ENCODE measurements around the gene TARDBP.
A peak's percentile ranks its signal among the peaks of the same experiment; 100 is the strongest.
"Not testable (repeated sequence)": the region's sequence is repeated elsewhere in the genome, so short reads cannot be mapped to it uniquely, and the experiment has no call there.

TARDBP gene

DNA sequence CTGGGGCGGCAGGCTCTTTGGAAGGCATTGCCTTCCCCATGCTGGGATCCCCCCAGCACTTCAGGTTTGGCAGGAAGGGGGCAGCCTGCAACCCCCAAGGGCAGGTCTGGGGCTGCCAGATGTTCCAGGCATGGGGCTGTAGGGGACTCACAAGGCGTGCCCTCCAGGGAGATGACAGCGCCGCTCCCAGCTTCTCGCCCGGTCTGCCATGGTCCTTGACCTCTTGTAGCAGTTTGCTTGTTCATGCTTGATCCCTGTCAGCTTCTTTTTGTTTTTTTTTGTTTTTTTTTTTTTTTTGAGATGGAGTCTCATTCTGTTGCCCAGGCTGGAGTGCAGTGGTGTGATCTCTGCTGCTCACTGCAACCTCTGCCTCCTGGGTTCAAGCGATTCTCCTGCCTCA lies 21.6 kb upstream of the TARDBP start:
- no peak for TF ChIP-seq POLR2AphosphoS5 (IDR thresholded peaks at IDR 0.05; ENCODE audit: low read depth, low read length)
- FAIRE-seq: no peak
- no peak for DNase-seq (ENCODE audit: insufficient read length, low spot score)

DNA sequence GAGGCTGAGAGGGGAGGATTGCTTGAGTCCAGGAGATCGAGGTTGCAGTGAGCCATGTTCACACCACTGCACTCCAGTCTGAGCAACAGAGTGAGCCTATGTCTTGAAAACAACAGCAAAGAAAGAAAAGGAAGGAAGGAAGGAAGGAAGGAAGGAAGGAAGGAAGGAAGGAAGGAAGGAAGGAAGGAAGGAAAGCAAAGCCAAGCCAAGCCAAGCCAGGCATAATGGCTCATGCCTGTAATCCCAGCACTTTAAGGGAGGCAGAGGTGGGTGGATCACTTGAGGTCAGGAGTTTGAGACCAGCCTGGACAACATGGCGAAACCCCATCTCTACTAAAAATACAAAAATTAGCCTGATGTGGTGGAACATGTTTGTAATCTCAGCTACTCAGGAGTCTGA lies 20.4 kb upstream of the TARDBP start:
- DNase-seq (ENCODE audit: insufficient read length, low spot score); FAIRE-seq: not testable (repeated sequence)

DNA sequence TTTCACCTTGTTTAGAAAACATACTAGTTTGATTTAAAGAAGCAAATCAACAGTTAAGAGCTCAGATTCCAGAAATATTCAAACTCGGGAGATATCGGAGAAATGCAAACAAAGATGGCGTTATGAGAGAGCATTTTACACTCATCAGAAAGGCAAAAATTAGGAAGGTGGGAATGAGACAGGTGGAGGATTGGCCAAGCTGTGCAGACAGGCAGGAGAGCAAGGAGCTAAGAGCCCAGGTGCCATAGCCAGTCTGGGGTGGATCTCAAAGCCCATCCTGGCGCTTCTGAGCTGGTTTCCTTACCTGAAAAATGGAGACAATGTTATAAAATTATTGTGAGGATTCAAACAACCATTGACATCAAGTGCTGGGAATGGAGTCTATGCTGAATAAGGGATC lies 19.6 kb upstream of the TARDBP start:
- no peak for TF ChIP-seq TAF1 (IDR thresholded peaks at IDR 0.05; ENCODE audit: low read depth, low read length)
- no peak for TF ChIP-seq POU2F2 (IDR thresholded peaks at IDR 0.05; ENCODE audit: low read depth, low read length)
- no peak for TF ChIP-seq PAX5 (IDR thresholded peaks at IDR 0.05; ENCODE audit: insufficient read depth, low read length, severe bottlenecking)
- no peak for TF ChIP-seq SPI1 (IDR thresholded peaks at IDR 0.05; ENCODE audit: low read depth, low read length)
- DNase-seq (ENCODE audit: insufficient read length, low spot score) (no peak), FAIRE-seq (no peak)

DNA sequence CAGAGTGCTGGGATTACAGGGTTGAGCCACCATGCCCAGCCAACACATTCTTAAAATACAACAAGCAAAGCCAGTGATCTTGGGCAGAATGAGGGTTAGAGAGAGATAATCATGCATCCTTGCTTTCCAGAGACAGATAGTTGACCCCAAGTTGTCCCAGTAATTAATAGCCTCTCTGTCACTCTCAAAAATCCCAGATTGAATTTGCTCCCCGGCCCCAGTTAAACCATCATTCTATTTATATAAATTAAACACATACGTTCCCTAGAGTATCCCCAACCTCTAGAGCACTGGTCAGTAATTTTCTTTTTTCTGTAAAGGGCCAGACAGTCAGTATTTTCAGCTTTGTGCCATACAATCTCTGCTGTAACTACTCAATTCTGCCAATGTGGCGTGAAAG lies 16.4 kb upstream of the TARDBP start:
- FAIRE-seq (no peak), DNase-seq (ENCODE audit: insufficient read length, low spot score) (no peak)
- no peak for TF ChIP-seq PAX5 (IDR thresholded peaks at IDR 0.05; ENCODE audit: insufficient read depth, low read length, severe bottlenecking)
- TF ChIP-seq TAF1 (IDR thresholded peaks at IDR 0.05; ENCODE audit: low read depth, low read length): no peak
- no peak for TF ChIP-seq POLR2A (IDR thresholded peaks at IDR 0.05; ENCODE audit: low read depth, low read length)
- TF ChIP-seq POLR2AphosphoS5 (IDR thresholded peaks at IDR 0.05; ENCODE audit: low read depth, low read length): no peak
- no peak for TF ChIP-seq SPI1 (IDR thresholded peaks at IDR 0.05; ENCODE audit: low read depth, low read length)
- TF ChIP-seq POU2F2 (IDR thresholded peaks at IDR 0.05; ENCODE audit: low read depth, low read length): no peak

DNA sequence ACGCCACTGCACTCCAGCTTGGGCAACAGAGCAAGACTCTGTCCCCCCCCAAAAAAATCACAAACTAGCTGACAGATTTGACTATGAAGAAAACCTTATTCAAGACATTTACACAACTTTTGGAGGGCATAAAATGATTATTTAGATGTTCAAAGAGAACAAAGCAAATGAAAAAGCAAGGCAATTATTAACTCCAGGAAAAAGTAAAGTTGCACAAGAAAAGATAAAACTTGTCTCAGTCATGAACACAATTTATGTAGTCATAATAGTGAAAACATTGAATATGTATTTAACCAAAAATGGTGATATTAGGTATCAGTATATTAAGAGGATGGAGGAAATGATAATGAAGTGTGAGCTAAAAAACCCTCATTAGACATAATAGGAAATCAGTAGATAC lies 11.9 kb upstream of the TARDBP start:
- TF ChIP-seq TAF1 (IDR thresholded peaks at IDR 0.05; ENCODE audit: low read depth, low read length): no peak
- TF ChIP-seq PAX5 (IDR thresholded peaks at IDR 0.05; ENCODE audit: insufficient read depth, low read length, severe bottlenecking): no peak
- no peak for TF ChIP-seq SPI1 (IDR thresholded peaks at IDR 0.05; ENCODE audit: low read depth, low read length)
- no peak for TF ChIP-seq POU2F2 (IDR thresholded peaks at IDR 0.05; ENCODE audit: low read depth, low read length)
- TF ChIP-seq POLR2AphosphoS5 (IDR thresholded peaks at IDR 0.05; ENCODE audit: low read depth, low read length): no peak
- TF ChIP-seq POLR2A (IDR thresholded peaks at IDR 0.05; ENCODE audit: low read depth, low read length): no peak
- FAIRE-seq (no peak), DNase-seq (ENCODE audit: insufficient read length, low spot score) (no peak)

DNA sequence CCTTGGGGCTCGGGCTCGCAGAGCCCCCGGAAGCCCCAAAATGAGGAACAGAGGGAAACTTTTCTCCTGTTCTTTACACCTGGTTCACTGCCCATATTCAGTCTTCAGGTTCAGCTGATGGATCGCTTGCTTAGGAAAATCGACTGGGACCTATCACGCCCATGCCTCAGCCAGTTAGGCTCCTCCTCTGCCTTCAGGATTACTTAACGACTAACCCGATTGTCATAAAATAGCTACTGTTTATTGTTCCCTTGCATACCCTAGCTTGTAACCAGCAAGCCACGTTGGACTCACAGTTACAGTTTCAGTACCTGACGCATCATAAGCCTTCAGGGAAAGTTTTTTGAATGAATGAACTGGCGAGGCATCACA lies 692 bp downstream of the TARDBP start:
- no peak for TF ChIP-seq POU2F2 (IDR thresholded peaks at IDR 0.05; ENCODE audit: low read depth, low read length)
- no peak for TF ChIP-seq SPI1 (IDR thresholded peaks at IDR 0.05; ENCODE audit: low read depth, low read length)
- TF ChIP-seq POLR2AphosphoS5 (IDR thresholded peaks at IDR 0.05; ENCODE audit: low read depth, low read length): no peak
- no peak for TF ChIP-seq TAF1 (IDR thresholded peaks at IDR 0.05; ENCODE audit: low read depth, low read length)
- no peak for FAIRE-seq
- no peak for DNase-seq (ENCODE audit: insufficient read length, low spot score)

DNA sequence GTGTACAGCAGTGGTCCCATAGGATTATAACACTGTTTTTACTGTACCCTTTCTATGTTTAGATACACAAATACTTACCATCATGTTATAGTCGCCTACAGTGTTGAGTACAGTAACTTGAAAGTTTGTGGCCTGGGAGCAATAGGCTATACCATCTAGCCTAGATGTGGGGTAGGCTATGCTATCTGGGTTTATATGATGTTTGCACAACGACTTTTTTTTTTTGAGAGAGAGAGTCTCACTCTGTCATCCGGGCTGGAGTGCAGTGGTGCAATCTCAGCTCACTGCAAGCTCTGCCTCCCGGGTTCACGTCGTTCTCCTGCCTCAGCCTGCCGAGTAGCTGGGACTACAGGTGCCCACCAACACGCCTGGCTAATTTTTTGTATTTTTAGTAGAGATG lies 6.9 kb downstream of the TARDBP start:
- DNase-seq (ENCODE audit: insufficient read length, low spot score); FAIRE-seq: not testable (repeated sequence)

DNA sequence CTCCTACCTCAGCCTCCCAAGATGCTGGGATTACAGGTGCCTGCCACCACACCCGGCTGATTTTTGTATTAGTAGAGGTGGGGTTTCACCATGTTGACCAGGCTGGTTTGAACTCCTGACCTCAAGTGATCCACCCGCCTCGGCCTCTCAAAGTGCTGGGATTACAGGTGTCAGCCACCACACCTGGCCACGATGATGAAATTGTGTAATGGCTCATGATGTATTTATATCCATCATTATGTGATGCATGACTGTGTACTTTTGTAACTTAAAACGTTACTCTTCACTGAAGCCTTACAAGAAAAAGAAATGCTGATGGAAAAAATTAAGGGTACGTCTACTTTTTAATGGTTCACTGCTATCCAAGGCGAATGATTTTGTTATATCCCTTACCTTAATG lies 7.5 kb downstream of the TARDBP start:
- no peak for DNase-seq (ENCODE audit: insufficient read length, low spot score)
- TF ChIP-seq SPI1 (IDR thresholded peaks at IDR 0.05; ENCODE audit: low read depth, low read length): no peak
- TF ChIP-seq TAF1 (IDR thresholded peaks at IDR 0.05; ENCODE audit: low read depth, low read length): no peak
- TF ChIP-seq POU2F2 (IDR thresholded peaks at IDR 0.05; ENCODE audit: low read depth, low read length): no peak
- TF ChIP-seq POLR2A (IDR thresholded peaks at IDR 0.05; ENCODE audit: low read depth, low read length): no peak
- TF ChIP-seq POLR2AphosphoS5 (IDR thresholded peaks at IDR 0.05; ENCODE audit: low read depth, low read length): no peak
- TF ChIP-seq PAX5 (IDR thresholded peaks at IDR 0.05; ENCODE audit: insufficient read depth, low read length, severe bottlenecking): no peak
- FAIRE-seq: no peak

DNA sequence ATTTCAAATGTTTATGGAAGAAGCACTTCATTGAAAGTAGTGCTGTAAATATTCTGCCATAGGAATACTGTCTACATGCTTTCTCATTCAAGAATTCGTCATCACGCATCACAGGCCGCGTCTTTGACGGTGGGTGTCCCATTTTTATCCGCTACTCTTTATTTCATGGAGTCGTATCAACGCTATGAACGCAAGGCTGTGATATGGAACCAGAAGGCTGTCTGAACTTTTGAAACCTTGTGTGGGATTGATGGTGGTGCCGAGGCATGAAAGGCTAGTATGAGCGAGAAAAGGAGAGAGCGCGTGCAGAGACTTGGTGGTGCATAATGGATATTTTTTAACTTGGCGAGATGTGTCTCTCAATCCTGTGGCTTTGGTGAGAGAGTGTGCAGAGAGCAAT lies 10.7 kb downstream of the TARDBP start:
- DNase-seq (ENCODE audit: insufficient read length, low spot score) (no peak), FAIRE-seq (no peak)
- no peak for TF ChIP-seq PAX5 (IDR thresholded peaks at IDR 0.05; ENCODE audit: insufficient read depth, low read length, severe bottlenecking)
- TF ChIP-seq SPI1 (IDR thresholded peaks at IDR 0.05; ENCODE audit: low read depth, low read length): no peak
- no peak for TF ChIP-seq POLR2A (IDR thresholded peaks at IDR 0.05; ENCODE audit: low read depth, low read length)
- no peak for TF ChIP-seq POU2F2 (IDR thresholded peaks at IDR 0.05; ENCODE audit: low read depth, low read length)
- no peak for TF ChIP-seq TAF1 (IDR thresholded peaks at IDR 0.05; ENCODE audit: low read depth, low read length)
- TF ChIP-seq POLR2AphosphoS5 (IDR thresholded peaks at IDR 0.05; ENCODE audit: low read depth, low read length): no peak

DNA sequence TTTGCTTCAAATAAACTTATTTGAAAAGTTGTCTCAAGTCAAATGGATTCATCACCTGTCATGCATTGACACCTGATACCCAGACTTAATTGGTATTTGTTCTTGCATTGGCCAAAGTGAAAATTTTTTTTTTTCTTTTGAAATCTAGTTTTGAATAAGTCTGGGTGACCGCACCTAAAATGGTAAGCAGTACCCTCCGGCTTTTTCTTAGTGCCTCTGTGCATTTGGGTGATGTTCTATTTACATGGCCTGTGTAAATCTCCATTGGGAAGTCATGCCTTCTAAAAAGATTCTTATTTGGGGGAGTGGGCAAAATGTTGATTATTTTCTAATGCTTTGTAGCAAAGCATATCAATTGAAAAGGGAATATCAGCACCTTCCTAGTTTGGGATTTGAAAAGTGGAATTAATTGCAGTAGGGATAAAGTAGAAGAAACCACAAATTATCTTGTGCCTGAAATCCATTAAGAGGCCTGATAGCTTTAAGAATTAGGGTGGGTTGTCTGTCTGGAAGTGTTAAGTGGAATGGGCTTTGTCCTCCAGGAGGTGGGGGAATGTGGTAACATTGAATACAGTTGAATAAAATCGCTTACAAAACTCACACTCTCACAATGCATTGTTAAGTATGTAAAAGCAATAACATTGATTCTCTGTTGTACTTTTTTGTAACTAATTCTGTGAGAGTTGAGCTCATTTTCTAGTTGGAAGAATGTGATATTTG lies 11.9 kb downstream of the TARDBP start:
- TF ChIP-seq POLR2A (IDR thresholded peaks at IDR 0.05; ENCODE audit: low read depth, low read length) (0 out of 2 replicates have a peak, but pooled peaks have one; percentile 29), PAX5 (IDR thresholded peaks at IDR 0.05; ENCODE audit: insufficient read depth, low read length, severe bottlenecking) (no peak), SPI1 (IDR thresholded peaks at IDR 0.05; ENCODE audit: low read depth, low read length) (no peak), POU2F2 (IDR thresholded peaks at IDR 0.05; ENCODE audit: low read depth, low read length) (no peak), TAF1 (IDR thresholded peaks at IDR 0.05; ENCODE audit: low read depth, low read length) (no peak), POLR2AphosphoS5 (IDR thresholded peaks at IDR 0.05; ENCODE audit: low read depth, low read length) (no peak)
- FAIRE-seq (no peak), DNase-seq (ENCODE audit: insufficient read length, low spot score) (no peak)

DNA sequence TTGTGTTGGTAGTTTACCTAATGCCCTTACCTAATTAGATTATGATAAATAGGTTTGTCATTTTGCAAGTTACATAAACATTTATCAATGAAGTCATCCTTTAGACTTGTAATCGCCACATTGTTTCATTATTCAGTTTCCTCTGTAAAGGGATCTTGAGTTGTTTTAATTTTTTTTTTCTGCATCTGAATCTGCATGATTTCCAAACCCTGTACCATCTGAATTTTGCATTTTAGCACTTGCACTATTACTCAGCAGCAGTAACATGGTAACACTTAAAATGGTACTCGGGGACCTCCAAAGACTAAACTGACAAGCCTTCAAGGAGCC lies 12.4 kb downstream of the TARDBP start:
- TF ChIP-seq POU2F2 (IDR thresholded peaks at IDR 0.05; ENCODE audit: low read depth, low read length) (no peak), POLR2A (IDR thresholded peaks at IDR 0.05; ENCODE audit: low read depth, low read length) (no peak), TAF1 (IDR thresholded peaks at IDR 0.05; ENCODE audit: low read depth, low read length) (no peak), PAX5 (IDR thresholded peaks at IDR 0.05; ENCODE audit: insufficient read depth, low read length, severe bottlenecking) (no peak), POLR2AphosphoS5 (IDR thresholded peaks at IDR 0.05; ENCODE audit: low read depth, low read length) (no peak), SPI1 (IDR thresholded peaks at IDR 0.05; ENCODE audit: low read depth, low read length) (no peak)
- no peak for FAIRE-seq

More for the DNA sequence above, 12.4 kb downstream of the TARDBP start:
- DNase-seq (ENCODE audit: insufficient read length, low spot score): no peak
